GM13977 (cell line): ENCODE data around the gene RBM12.

Experiments used
- DNase-seq: peaks from one replicate; pipeline ENCODE4 v3.0.0; 2012; ENCODE audit warnings: low spot score
- CTCF ChIP-seq: IDR thresholded peaks from 2 replicates; pipeline ENCODE4 v1.5.1; 2012; ENCODE audit warnings: mild to moderate bottlenecking, control low read depth; ENCODE audit not compliant: insufficient read depth; ENCODE audit errors: extremely low read depth, missing control alignments
- in situ Hi-C: fragments of 300-500 bp; cut with MboI; formaldehyde crosslinking; loops from one replicate; pipeline ENCODE4 v1.12.0; 2022; ENCODE audit warnings: low sequenced_read_pairs, low pct_unique_long_range_greater_than_20kb, mixed read lengths, inconsistent platforms; ENCODE audit not compliant: unreplicated experiment

The RBM12 gene

GRCh38 chr20:35621560-35621946 lies 43.1 kb downstream of the RBM12 start:
- in situ Hi-C loops: no loop called here
- DNase-seq: no peak
- no peak for TF ChIP-seq CTCF

GRCh38 chr20:35620818-35621559 lies 43.7 kb downstream of the RBM12 start:
- in situ Hi-C loops: no loop called here
- DNase-seq: no peak
- no peak for TF ChIP-seq CTCF

DNA sequence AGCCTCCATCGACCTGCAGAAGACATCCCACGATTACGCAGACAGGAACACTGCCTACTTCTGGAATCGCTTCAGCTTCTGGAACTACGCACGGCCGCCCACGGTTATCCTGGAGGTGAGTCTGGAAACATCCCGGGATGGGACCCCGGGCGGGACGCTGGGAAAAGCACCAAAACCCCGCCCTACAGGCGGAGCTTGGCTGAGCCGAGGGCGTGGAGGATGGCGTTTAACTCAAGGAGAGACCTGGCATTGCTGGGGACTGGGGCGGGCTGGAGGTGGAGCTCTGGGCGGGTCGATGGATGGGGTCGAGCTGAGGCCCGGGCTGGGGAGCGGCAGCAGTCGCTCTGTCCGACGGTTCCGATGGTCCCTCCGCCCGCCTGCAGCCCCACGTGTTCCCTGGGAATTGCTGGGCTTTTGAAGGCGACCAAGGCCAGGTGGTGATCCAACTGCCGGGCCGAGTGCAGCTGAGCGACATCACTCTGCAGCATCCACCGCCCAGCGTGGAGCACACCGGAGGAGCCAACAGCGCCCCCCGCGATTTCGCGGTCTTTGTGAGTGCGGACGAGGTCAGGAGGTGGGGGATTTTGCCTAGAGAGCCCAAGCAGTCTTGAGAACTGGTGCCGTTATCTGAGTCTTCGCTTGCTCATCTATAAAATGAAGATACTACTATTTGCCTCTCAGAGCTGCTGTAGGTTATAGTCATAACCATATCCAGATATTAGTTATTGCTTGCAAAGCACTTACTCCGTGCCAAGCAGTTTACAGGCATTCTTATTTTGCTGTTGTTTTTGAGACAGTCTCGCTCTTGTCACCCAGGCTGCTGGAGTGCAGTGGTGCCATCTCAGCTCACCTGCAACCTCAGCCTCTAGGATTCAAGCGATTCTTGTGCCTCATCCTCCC lies 45.3 kb downstream of the RBM12 start:
- in situ Hi-C loops: no loop called here
- TF ChIP-seq CTCF: peak; percentile 77
- DNase-seq: peak; percentile 80

GRCh38 chr20:35618263-35619131 lies 46.2 kb downstream of the RBM12 start:
- no peak for TF ChIP-seq CTCF
- in situ Hi-C loops: no loop called here
- DNase-seq: peak; percentile 50

DNA sequence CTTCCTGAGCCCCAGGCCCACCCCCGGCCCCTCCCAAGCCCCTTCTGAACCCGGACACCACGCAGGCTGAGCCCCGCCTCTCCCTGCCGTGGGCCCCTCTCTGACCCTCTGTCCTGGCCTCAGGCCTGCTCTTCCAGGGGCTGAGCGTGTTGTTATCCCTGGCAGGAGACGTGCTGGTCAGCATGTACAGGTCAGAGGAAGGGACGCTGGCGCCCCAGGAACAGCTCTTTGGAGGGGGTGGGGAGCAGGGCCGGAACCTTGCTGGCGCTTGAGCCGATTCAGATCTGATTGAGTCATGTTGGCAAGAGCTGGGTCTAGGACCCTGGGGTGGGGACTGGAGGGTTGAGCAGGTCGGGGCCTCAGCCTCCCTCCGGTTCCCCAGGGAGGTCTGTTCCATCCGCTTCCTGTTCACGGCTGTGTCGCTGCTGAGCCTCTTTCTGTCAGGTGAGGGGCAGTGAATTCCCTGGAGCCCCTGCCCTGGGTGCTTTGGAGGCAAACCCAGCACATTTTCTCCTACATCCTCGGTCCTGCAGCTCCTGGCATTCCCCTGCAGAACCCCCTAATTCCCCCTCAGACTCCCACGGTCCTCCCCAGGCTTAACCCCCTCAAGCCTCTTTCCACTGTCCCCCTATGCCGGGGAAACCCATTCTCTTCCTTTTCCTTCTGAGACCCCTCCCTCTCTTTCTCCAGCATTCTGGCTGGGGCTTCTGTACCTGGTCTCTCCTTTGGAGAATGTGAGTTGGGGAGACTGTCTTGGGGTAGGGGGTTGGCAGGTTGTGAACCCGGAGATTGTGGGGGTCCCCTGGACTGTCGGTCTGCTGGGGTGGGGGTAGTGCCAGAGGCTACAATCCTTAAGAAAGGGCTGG lies 47.1 kb downstream of the RBM12 start:
- peak; percentile 44 for TF ChIP-seq CTCF
- in situ Hi-C loops: no loop called here
- peak; percentile 70 for DNase-seq
